ENCODE results near the gene RCSD1. TPM values are rescaled to one million over a fixed set of nuclear protein-coding genes. Genes with fewer than 3 reads are reported as not detected.

The RCSD1 gene
- total RNA-seq, 1 donor from 2014 or later: 176 TPM

- intact Hi-C loops (cut with micrococcal nuclease): loop anchor here (10.0 kb wide), 3 partner anchors 167 to 763 kb away; partner anchors contain the start of gene TADA1
Observed at GRCh38 chr1:167638064-167638463, 8.0 kb downstream of the RCSD1 start.

GRCh38 chr1:167640051-167640450 is 10.0 kb downstream of the RCSD1 start:
- intact Hi-C loops (cut with micrococcal nuclease): no loop called here

- intact Hi-C loops (cut with micrococcal nuclease): loop anchor here (2.0 kb wide), 1 partner anchor 47 kb away; no protein-coding TSS in a partner anchor
Observed at GRCh38 chr1:167641786-167642500, 11.9 kb downstream of the RCSD1 start.

GRCh38 chr1:167642501-167642826 is 12.4 kb downstream of the RCSD1 start:
- intact Hi-C loops (cut with micrococcal nuclease): loop anchor here (2.0 kb wide), 1 partner anchor 46 kb away; no protein-coding TSS in a partner anchor

GRCh38 chr1:167643441-167643840 is 13.4 kb downstream of the RCSD1 start:
- intact Hi-C loops (cut with micrococcal nuclease): loop anchor here (2.0 kb wide), 1 partner anchor 45 kb away; no protein-coding TSS in a partner anchor

GRCh38 chr1:167644551-167644950 is 14.5 kb downstream of the RCSD1 start:
- intact Hi-C loops (cut with micrococcal nuclease): no loop called here

GRCh38 chr1:167645140-167645541 is 15.1 kb downstream of the RCSD1 start:
- intact Hi-C loops (cut with micrococcal nuclease): no loop called here

- intact Hi-C loops (cut with micrococcal nuclease): no loop called here
Observed at GRCh38 chr1:167645625-167646414, 15.8 kb downstream of the RCSD1 start.

GRCh38 chr1:167648252-167648849 is 18.3 kb downstream of the RCSD1 start:
- intact Hi-C loops (cut with micrococcal nuclease): no loop called here

GRCh38 chr1:167648978-167649744 is 19.1 kb downstream of the RCSD1 start:
- intact Hi-C loops (cut with micrococcal nuclease): no loop called here

- intact Hi-C loops (cut with micrococcal nuclease): no loop called here
Observed at GRCh38 chr1:167650269-167651160, 20.5 kb downstream of the RCSD1 start.

GRCh38 chr1:167651161-167651693 is 21.2 kb downstream of the RCSD1 start:
- intact Hi-C loops (cut with micrococcal nuclease): no loop called here

GRCh38 chr1:167654975-167655575 is 25.0 kb downstream of the RCSD1 start:
- intact Hi-C loops (cut with micrococcal nuclease): no loop called here

GRCh38 chr1:167656657-167657056 is 26.6 kb downstream of the RCSD1 start:
- intact Hi-C loops (cut with micrococcal nuclease): no loop called here

- intact Hi-C loops (cut with micrococcal nuclease): no loop called here
Observed at GRCh38 chr1:167658574-167659328, 28.7 kb downstream of the RCSD1 start.

- intact Hi-C loops (cut with micrococcal nuclease): no loop called here
Observed at GRCh38 chr1:167659450-167659849, 29.4 kb downstream of the RCSD1 start.

GRCh38 chr1:167659881-167660280 is 29.8 kb downstream of the RCSD1 start:
- intact Hi-C loops (cut with micrococcal nuclease): no loop called here

- intact Hi-C loops (cut with micrococcal nuclease): no loop called here
Observed at GRCh38 chr1:167661527-167662426, 31.7 kb downstream of the RCSD1 start.

Data from T-helper 2 cell treated with Interferon-gamma antibody and Interleukin-4, amounts not matched to agents 100 ng/mL and 5 ng/mL, for 36 hours (primary cell).